Mucosa of rectum (tissue), 2 donors: ENCODE results near the gene NOP53.
"Not testable (repeated sequence)": the region's sequence is repeated elsewhere in the genome, so short reads cannot be mapped to it uniquely, and the experiment has no call there.

ENCODE experiments used
- H3K27ac ChIP-seq, 2 donors: one replicate each; pipeline ENCODE4 v1.7.0; 2013; ENCODE audit warnings: inconsistent platforms in 2 of 2, low read depth in 2 of 2, low read length in 2 of 2
- H3K27me3 ChIP-seq, 2 donors: one replicate each; pipeline ENCODE4 v1.7.0; 2013; ENCODE audit warnings: low read length in 2 of 2; ENCODE audit not compliant: control insufficient read depth in 2 of 2, insufficient read depth in 2 of 2
- H3K36me3 ChIP-seq, 2 donors: one replicate each; pipeline ENCODE4 v1.7.0; 2013; ENCODE audit warnings: low read length in 2 of 2; ENCODE audit not compliant: control insufficient read depth in 2 of 2, insufficient read depth in 2 of 2
- H3K4me1 ChIP-seq, 2 donors: one replicate each; pipeline ENCODE4 v1.7.0; 2013; ENCODE audit warnings: low read length in 2 of 2, mild to moderate bottlenecking in 1 of 2; ENCODE audit not compliant: control insufficient read depth in 2 of 2, insufficient read depth in 2 of 2
- H3K4me3 ChIP-seq, 2 donors: one replicate each; pipeline ENCODE4 v1.7.0; 2013; ENCODE audit warnings: low read length in 2 of 2
- H3K9ac ChIP-seq, 2 donors: one replicate each; pipeline ENCODE4 v1.7.0; 2013; ENCODE audit warnings: low read length in 2 of 2, low read depth in 1 of 2, mild to moderate bottlenecking in 1 of 2
- H3K9me3 ChIP-seq, 2 donors: one replicate each; pipeline ENCODE4 v1.7.0; 2013; ENCODE audit warnings: low read length in 2 of 2; ENCODE audit not compliant: control insufficient read depth in 2 of 2
- donor health status: healthy.
- donor health status: Normal muscosa, but diverticular disease.

Gene NOP53

GRCh38 chr19:47803671-47804070 lies 58.3 kb downstream of the NOP53 start:
- not testable (repeated sequence) for H3K4me3 ChIP-seq, H3K36me3 ChIP-seq, H3K9me3 ChIP-seq, H3K27me3 ChIP-seq, H3K4me1 ChIP-seq, H3K27ac ChIP-seq, H3K9ac ChIP-seq

- H3K9ac ChIP-seq, H3K4me1 ChIP-seq, H3K27me3 ChIP-seq, H3K36me3 ChIP-seq, H3K4me3 ChIP-seq, H3K27ac ChIP-seq, H3K9me3 ChIP-seq: not testable (repeated sequence)
Measured at GRCh38 chr19:47804451-47804850, 59.1 kb downstream of the NOP53 start, which contains the start of gene TPRX1. Gene TPRX1, minus strand, starts transcription at chr19:47804551. Its CDS starts 12 bp downstream, at chr19:47804539.

- Histone ChIP-seq H3K9ac (no peak overlapping the region), H3K4me3 (no peak overlapping the region), H3K4me1 (no peaks in the 10 kb centered on the region), H3K9me3 (no peaks in the 10 kb centered on the region), H3K36me3 (no peaks in the 10 kb centered on the region), H3K27ac (no peak overlapping the region), H3K27me3 (no peaks in the 10 kb centered on the region)
Measured at GRCh38 chr19:47805313-47805712, 60.0 kb downstream of the NOP53 start.

GRCh38 chr19:47806435-47806834 lies 61.1 kb downstream of the NOP53 start:
- H3K9ac ChIP-seq = no peak overlapping the region
- H3K27ac ChIP-seq = no peak overlapping the region
- H3K27me3 ChIP-seq = no peaks in the 10 kb centered on the region
- H3K36me3 ChIP-seq = no peaks in the 10 kb centered on the region
- H3K4me1 ChIP-seq = no peaks in the 10 kb centered on the region
- H3K4me3 ChIP-seq = no peak overlapping the region
- H3K9me3 ChIP-seq = no peaks in the 10 kb centered on the region
